ENCODE data around the gene HSF5.

HSF5 gene

DNA sequence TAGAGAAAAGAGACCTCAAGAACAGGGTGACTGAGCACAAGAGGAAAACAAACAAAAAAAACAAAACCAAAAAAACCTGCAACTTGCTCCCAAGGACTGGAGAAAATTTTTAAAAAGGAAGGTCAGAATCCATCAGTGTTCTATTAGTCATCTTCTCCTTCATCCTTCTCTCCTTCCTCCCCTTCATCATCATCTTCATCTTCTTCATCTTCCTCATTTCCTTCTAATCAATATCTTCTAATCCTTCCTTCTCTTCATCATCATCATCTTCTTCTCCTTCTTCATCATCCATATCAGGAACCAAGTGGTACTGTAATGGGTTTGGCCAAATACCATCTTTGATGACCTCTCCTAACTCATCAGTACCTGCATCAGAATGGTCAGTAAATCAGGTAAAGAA lies 12.2 kb downstream of the HSF5 start:
- no peak for DNase-seq

DNA sequence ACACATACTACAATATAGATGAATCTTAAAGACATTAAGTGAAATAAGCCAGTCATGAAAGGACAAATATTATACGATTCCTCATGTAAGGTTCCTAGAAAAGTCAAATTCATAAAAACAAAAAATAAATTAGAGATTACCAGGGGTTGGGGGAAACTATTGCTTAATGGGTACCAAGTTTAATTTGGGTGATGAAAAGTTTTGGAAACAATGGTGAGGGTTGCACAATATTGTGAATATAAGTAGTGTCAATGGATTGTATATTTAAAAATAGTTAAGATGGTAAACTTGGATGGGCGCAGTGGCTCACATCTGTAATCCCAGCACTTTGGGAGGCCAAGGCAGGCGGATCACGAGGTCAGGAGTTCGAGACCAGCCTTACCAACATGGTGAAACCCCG lies 17.9 kb downstream of the HSF5 start:
- DNase-seq = no peak

DNA sequence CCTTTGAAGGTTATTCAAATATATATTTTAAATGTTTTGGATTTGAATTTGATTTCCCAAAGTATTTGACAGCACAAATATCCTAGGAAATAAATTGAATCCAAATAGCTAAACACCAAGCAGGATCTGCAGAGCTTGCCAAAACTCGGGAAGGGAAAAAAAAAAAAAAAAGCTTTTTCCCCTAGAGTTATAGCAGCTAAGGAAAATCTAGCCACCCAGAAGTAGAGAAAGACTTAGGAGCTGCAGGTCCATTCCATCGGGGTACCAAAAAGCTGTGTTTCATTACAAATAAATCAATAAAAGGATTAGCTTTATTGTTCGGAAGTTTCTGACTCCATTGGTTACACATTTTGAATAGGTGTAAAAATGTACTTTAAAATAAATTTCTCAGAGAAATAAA lies 19.3 kb downstream of the HSF5 start:
- no peak for DNase-seq

DNA sequence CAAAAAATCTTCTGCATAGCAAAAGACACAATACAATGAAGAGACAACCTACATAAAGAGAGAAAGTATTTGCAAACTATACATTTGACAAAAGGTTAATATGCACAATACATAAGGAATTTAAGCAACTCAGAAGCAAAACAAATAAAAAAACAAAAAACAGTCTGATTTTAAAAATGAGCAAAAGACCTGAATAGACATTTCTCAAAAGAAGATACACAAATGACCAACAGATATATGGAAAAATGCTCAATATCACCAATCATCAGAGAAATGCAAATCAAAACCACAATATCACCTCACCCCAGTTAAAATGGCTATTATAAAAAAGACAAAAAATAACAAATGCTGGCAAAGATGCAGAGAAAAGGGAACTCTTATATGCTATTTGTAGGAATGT lies 32.7 kb downstream of the HSF5 start:
- DNase-seq = no peak

DNA sequence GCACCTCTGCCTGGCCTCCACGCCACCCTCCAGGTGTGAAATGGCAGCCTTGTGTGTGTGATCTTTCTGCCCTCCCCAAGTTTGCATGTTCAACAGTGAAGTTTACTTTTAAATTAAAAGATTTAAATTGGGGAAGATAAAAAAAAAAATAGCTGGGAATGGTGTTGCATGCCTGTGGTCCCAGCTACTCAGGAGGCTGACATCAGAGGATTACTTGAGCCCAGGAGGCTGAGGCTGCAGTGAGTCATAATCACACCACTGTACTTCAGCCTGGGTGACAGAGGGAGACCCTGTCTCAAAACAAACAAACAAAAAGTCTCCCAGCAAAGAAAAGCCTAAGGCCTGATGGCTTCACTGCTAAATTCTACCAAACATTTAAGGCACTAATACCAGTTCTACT lies 35.5 kb downstream of the HSF5 start:
- DNase-seq = no peak

DNA sequence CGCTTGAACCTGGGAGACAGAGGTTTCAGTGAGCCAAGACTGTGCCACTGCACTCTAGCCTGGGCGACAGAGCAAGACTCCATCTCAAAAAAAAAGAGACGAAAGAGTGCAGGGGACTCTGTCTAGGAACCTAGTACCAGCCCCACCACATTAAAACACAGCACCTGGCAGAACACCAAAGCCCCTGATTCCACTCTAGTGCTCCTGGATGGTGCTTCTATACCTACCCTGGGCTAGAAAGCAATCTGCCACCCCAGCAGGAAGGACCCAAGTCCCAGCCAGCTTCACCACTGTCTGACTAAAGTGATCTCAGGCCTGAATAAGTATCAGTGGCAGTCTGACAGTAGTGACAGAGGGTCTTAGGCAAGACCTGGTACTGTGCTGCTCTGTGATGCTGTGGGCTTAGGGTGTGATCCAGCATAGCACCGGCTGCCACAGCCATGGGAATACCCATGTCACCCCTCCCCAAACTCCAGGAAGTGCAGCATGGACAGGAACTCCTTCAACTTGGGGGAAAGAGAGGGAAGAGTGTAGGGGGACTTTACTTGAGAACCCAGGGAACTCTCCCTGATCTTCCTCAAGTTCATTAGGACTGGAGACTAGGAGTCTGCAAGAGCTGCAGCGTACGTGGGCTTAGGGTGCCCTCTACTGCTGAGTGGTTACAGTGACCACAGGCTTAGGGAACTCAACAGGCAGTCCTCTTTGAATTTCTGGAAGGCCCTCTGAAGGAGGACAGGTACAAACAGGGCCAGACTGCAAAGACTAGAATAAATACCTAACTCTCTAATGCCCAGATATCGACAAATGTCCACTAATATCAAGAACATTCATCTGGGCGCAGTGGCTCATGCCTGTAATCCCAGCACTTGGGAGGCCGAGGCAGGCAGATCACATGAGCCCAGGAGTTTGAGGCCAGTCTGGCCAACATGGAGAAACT lies 40.9 kb downstream of the HSF5 start:
- DNase-seq = peak; percentile 83

DNA sequence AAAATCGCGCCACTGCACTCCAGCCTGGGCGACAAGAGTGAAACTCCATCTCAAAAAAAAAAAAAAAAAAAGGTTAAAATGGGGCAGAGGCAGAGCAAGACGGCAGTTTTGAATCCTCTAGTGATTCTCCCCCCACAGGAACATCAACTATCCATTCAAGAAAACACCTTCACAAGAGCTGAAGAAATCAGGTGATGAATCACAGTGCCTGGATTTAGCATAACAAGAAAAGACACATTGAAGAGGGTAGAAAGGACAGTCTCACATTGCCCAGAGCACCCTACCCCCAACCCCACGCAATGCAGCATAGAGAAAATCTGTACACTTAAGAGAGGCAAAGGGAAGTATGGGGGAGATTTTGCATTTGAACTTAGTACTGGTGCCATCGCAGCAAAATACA lies 42.1 kb downstream of the HSF5 start:
- no peak for DNase-seq

DNA sequence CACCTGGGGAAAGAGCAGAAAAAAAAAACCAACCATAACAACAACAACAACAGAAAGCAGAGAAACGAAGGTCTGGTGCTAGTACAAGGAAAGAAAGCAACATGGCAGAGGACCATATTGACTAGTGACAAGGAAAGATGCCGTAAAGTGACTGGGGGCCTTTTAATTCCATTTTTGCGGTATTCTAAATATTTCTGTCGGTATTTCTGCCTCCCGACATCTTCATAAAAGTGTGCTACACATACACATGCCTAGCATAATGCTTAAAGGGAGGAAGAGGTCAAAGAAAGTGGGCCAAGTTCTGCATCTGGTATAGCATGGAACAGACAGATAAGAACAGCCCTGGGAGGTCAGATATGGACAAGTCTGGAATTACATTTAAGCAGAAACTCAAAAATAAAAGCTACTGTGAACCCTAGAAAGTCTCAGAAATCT lies 51.4 kb downstream of the HSF5 start:
- DNase-seq = no peak

DNA sequence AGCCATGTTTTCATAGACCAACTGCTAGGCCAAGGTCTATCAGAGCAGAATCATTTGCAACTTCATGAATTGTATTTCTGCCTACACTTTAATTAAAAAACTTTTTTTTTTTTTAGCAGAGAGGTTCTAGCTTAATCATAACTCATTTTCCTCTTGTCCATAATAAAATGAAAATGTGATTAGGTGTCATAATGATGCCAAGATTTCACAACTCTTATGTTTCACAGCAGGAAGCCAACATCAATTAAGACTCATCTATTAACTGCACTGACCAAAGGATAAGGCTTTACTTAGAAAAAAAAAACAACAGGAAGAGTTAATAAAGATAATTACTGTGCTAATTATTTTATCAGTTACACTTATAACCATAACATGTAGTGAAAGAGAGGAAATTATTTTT lies 52.0 kb downstream of the HSF5 start:
- DNase-seq = no peak

DNA sequence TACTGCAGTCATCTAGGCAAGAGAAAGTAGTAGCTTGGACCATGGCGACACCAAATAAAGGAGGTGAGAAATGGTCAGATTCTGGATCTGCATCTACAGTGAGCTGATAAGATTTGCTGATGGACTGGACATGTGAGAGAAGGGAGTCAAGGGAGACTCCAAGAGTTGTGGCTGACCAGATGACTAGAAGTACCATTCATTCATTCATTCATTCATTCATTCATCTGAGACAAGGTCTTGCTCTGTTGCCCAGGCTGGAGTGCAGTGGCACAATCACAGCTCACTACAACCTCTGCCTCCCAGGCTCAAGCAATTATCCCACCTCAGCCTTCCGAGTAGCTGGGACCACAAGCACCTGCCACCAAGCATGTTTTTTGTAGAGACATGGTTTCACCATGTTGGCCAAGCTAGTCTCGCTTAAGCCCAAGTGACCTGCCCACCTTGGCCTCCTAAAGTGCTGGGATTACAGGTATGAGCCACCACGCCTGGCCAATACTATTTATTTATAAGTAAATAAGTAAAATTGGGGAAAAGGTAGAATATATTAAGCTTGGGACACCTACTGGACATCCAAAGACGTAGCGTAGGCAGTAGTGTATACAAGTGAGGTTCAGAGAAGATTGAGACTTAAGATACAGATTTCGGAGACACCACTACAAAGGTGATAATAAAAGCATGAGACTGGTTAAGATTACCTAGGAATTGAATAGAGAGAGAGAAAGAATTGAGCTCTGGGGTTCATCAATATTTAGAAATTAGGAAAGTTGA lies 55.2 kb downstream of the HSF5 start:
- DNase-seq = no peak

DNA sequence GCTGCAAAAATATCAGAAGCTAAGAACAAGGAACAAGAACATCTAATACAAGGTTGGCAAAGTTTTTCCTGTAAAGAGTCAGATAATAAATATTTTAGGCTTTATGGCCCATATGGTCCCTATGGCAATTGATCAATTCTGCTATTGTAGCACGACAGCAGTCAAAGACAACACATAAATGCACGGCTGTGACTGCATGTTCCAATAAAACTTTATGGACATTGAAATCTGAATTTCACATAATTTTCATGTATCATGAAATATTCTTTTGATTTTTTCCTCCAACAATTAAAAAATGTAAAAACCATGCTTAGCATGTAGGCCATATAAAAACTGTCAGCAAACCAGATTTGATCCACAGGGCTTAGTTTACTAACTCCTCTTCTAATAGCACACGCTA lies 60.4 kb downstream of the HSF5 start:
- DNase-seq = no peak

DNA sequence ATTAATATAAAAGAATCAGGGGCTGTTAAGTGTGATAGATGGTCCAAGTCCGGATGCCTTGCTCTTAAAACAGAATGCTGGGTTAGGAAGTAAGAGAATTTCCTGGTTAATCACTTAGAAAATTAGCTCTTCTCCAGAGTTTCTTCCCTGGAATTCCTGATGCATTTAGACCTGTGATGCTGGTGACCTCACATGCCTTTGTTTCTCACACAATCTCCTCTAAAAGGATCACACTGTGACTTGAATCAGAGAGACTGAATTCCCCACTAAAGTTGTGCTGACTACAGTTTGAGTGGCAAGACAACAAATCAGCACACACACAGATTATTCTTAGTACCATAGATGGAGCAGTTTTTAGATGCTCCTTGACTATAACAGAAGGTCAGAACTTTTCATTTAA lies 66.5 kb downstream of the HSF5 start:
- DNase-seq = no peak

DNA sequence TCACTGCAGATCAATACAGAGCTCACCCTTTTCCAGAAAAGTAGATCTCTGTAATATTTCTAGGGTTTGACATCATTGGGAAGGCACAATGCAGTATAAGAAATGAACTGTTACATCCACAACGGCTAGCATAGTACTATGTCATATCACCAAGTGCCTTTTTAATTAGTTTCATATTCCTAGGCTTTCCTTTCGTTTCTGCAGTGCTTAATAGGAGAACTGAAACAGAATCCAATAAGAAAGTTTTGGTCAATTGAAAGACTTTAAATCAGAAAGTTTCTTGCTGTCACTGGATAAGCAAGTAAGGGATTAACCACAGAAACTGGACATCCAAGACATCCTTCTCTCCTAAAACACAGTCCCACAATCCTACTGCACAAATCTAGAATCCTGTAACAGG lies 67.4 kb downstream of the HSF5 start:
- no peak for DNase-seq

DNA sequence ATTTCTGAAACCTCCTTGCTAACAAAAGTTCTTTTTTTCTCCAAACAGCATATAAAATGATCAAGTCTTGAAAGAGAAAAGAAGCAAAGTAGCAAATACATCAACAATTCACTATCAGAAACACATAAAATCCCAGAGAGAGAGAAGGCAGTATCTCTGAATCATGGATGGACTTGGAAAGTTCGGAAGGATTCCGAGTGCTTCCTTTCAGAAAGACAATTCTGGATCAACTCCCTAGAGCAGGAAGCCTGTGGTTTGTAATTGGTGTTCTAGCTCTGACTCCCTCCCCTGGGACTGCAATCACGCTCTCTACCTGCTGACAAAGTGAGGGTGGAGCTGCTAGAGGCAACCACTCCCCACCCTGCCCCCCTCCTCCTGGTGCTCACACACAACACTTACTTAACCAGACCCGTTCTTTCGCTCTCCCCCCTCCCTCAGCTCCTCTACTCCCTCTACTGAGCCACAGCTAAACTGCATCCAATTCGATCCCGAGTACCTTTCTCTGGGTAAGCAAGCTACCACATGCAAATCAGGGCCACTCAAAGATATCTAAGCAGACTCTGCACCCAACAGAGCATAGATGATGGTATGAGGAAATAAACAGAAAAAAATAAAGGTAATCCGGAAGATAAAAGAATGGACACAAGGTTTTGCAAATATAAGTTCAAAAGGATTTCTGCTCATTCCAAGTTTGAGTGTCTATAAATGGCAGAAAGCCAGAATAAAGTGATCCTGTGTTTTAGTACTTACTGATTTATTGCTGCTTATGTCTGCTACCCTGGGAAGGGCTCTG lies 70.7 kb downstream of the HSF5 start, which contains the start of gene RNF43:
RNF43 (minus strand) TSS at position 235 of the 793 bp plus-strand sequence. CDS start 1,957 bp downstream, outside the sequence.
- peak; percentile 74 for DNase-seq

DNA sequence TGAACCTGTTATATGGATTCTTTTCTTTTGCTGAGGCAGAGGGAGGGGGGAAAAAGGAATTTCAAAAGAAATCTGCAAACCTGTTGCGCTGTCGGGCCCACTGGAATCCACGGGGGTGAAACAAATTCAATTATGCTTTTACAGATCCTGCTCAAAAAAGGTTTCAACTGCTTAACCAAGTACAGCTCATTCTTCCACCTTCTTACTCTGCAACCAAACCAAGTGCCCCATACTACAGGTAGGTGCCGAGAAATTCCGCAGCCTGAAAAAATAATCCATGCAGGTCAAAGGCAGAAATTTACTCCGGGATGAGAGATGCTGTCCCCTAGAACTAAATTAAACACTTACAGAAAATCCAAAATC lies 71.3 kb downstream of the HSF5 start:
- DNase-seq = no peak

DNA sequence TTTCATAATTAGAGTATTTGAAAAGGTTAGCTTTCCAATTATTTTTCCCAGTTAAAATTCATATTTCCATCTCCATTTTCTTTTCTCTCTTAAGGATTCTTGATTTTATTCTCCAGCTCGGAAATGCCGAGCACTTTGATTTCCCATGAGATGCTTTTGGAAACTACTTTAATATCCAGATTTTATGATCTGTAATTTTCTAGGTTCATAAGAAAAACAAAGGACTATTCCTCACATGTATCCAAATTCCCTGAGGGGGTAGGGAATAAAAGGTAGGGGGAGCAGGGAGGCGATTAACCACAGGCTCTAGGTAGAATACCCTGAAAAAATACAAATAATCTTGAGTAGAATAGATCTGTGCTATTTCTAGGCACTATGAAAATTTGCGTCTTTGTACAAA lies 71.8 kb downstream of the HSF5 start:
- no peak for DNase-seq

DNA sequence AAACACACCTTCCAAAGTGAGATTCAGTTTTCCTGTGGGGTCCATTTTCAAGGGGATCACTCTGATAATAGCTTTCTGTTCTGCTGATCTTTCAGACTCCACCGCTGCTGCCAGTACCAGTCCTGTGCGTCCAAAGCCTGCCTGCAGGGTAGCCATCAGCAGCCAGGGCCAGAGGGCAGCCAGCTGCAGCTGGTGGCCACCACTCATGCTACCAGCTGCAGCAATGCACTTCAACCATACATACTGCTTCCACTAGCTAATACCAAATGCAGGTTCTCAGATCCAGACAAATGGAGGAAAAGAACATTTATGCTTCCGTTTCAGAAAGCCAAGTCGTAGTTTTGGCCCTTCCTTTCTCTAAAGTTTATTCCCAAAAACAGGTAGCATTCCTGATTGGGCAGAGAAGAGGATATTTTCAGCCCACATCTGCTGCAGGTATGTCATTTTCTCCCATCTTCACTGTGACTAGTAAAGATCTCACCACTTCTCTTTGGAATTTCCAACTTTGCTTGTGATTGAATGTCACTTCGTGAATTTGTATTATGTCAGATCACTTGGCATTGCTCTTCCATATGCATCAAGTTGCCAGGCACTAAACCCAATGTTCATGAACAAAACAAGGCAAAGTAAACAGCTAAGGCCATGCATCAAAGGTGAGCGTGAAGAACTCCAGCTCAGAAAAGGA lies 72.7 kb downstream of the HSF5 start:
- DNase-seq = no peak

DNA sequence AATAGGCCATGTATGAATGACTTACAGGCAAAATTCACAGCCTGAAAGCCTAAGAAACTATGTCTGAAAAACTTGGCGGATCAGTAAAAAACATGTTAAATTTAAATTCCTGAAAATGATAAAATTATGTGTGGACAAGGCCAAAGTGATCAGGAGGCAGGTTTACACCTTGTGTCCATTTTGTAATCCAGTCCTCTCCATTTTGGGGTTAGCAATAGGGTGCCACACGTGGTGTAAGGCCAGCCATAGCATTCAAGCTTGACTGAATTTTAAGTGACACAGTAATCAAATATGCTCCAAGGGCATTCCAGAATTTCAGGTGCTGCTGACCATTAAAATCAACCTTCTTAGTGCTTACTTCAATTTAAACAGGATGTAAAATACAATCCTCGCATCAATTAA lies 73.6 kb downstream of the HSF5 start:
- DNase-seq = no peak

DNA sequence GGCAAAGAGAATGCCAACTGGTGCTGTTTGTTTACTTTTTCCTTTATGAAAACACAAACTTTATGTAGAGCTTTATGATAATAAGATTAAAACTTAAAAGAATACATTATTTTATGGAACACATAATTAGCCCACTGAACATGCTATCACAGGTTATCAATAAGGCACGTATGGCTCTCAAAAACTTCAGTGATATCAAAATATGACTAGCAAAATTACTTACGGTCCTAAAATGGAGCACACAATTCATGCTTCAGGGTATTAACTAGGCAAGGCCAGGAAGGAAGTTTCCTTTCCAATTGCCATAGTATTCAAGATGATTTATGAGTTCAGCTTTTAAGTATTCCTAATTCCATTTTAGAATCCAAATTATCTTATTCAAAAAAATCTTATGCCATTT lies 74.5 kb downstream of the HSF5 start:
- no peak for DNase-seq

DNA sequence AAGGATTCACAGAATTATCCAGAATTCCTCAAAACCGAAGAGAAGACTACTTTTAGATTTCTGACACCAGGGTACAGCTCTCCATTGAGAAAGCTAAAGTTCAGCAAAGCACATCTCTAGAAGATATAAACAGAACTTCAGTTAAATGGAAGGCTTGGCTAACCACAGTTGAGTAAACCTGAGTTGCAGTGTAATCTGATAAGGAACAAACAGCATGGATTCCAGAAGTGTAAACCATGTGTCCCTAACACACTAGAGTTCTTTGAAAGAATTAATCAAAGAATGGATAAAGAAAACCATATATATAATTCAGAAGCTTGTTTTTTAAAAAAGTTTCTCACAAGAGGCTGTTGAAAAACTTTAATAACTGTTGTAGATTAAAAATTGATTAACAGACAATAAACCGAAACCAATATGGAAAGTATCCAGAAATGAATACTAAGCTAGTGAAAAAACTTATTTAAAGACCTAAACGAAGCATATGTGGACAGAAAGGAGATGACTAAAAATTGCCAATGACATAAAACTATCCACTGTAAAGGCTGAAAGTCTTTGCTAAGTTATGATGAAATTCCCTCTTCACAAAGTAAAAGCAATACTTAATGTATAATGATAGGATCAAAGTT lies 75.1 kb downstream of the HSF5 start:
- no peak for DNase-seq

DNA sequence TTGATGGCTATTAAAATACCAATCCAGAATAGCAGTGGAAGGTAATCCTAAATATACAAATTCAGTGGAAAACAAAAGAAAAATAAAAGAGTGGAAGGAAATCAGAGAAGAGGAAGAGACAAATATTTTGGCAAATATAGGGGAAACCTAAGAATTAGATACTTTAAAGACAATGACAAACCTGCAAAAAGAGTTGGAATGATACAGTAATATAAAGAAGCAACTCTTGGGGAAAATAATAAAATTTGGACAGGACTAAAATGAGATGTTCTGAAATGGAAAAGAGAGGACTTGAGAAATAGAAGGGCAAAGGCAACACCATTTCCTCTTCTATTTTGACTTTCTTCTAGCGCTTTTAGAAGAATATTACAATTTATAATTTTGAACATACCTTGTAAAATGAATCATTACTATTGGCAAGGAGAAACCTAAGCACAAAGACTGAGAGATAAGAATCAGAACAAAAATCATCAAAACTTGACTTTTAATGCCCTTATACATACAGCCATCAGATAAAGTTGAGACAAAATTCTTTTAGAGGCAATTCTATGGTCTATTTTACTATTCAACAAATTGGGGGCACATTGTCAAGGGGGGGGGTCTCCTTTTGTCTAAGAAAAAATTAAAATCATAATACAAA lies 76.0 kb downstream of the HSF5 start:
- DNase-seq = no peak

DNA sequence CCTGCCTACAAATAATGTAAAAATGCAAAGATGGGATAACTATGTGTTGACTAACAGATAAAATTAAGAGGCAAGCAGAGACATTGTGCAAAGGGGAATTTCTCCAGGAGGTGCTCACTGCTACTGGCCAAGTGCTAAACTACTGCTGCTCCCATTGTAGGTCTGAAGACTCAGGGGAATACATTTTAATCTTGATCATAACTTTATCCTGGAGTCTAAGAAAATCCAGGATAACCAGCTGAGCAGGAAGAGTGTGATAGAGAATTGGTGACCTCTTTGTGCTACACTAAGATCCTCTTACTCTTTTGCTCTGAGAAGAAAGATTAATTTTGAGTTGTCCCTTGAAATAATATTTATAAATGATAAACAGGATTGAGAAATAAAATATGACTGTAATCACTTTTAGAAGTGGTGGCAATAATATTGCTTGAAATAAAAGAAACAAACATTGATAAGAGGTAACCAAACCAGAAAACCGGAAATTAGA lies 76.8 kb downstream of the HSF5 start:
- no peak for DNase-seq
